ENCODE data around the gene TXLNB.

DNA sequence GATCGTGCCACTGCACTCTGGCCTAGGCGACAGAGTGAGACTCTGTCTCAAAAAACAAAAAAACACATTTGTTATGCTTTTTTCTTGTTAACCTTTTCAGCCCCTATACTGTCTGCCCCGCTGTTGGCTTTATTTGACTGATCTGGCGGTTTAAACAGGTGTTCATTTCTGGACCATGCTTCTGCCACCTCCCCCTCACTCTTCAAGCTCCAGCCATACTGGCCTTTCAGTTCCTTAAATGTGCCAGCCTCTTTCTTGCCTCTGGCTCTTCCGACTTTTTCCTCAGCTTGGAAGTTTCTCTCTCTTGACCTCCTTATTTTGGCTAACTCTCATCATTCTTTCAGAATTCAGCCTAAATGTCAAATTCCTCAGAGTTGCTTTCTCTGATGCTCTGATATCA lies 35.2 kb upstream of the TXLNB start:
- TF ChIP-seq CTCF (IDR thresholded peaks at IDR 0.05; ENCODE audit: low read depth, low read length) (no peak), EZH2phosphoT487 (IDR thresholded peaks at IDR 0.05; ENCODE audit: low read depth) (no peak)
